GM19193 (cell line): ENCODE data around the gene CRYGN.

Experiments used
- POLR2A ChIP-seq: IDR thresholded peaks from 4 replicates; pipeline ENCODE4 v1.6.1; 2011; ENCODE audit not compliant: insufficient read depth, insufficient read length; ENCODE audit errors: extremely low read depth

CRYGN gene

DNA sequence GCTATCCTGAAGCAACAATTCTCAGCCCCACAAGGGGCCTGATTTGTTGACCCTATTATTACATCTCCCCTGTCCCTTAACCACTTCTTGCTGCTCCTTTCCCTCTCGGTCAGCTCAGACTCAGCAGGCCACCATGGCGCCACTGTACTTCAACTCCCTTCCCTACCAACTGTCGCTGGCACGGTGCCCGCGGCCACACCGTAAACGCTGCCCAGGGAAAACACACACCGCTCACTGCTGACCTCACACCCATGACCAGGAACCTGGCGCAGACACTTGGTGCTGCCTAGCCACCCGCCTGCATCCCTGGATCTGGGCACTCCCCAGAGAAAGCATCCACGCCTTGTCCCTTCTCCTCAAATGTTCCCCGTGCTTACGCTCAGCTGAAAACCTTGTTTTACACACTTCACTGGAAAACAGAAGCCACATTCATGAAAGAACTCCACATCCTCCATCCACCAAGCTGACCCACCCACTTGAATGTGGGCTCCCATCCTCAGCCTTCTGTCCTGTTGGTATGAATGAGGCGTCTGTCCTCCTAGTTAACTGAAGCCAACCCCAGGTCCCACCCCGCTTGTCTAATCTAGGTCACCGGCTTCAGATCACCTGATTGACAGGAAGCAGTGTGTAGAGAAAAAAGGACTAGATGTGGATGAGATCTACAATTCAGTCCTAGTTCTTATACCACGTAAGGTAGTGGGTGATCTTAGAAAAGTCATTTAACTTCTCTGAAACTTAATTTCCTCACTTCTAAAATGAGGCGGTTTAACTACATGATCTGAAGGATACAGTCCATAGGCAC is 28.5 kb upstream of the CRYGN start:
- TF ChIP-seq POLR2A: no peak

- no peak for TF ChIP-seq POLR2A
Observed at GRCh38 chr7:151465169-151465568, 25.2 kb upstream of the CRYGN start.

DNA sequence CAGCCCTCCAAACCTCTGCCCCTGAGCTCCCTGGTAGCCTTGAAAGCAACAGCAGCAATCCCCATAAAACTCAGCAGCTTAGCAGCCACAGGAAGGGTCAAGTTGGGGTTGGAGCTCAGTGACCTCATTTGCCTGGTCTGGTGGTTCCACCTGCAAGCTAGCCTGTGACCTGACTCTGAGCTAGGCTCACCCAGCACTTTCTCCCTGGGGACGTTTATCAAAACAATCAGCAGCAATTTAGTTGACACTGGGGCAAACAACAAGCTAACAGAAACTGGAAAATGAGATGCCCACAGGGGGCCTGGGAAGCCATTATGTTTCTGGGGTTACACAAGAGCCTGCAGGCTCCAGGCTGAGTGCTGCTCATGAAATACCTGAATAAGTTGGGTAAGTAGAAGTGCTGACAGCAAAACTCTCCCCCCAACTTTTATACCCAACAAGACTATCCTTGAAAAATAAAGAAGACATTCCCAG is 22.4 kb upstream of the CRYGN start:
- TF ChIP-seq POLR2A: no peak

GRCh38 chr7:151461942-151462230 is 21.9 kb upstream of the CRYGN start:
- no peak for TF ChIP-seq POLR2A

DNA sequence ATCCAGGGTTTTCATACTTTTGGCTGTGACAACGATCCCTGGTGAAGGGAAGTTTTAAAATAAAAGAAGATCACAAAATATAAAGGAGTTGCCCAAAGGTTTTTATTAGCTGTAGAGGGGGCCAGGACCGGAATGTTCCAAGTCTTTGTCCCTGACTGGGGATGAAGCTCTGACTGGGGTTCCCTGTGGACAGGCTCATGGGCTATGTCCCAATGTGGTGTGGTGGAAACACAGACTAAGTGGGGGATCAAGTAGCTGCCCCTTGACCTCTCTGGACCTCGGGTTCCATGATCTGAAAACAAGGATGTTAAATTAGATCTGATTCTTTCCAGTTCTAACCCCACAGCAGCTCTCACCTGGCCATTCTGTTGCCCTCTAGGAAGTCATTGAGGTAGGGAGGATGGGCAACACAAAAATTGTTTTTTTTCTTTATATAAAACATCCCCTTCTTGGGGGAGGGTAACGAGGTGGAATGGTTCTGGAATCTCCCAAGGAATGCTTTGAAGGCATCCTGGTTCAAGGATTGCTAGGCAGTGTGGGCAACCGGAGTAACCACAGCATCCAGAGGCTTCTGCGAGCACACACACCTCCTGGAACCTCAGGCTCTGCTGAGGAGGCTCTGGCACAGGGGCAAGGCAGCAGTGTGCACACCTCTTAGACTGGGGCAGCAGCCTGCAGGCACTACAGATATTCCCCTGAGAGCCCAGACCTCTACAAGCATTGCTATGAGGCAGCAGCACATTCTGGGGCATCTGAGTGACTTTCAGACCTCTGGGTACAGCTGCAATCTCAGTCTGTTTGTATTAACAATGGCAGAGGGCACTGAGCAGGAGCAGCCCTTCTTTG is 21.4 kb upstream of the CRYGN start:
- TF ChIP-seq POLR2A: no peak

- TF ChIP-seq POLR2A: no peak
Observed at GRCh38 chr7:151460474-151460855, 20.5 kb upstream of the CRYGN start.

- TF ChIP-seq POLR2A: no peak
Observed at GRCh38 chr7:151459726-151460473, 20.0 kb upstream of the CRYGN start.

DNA sequence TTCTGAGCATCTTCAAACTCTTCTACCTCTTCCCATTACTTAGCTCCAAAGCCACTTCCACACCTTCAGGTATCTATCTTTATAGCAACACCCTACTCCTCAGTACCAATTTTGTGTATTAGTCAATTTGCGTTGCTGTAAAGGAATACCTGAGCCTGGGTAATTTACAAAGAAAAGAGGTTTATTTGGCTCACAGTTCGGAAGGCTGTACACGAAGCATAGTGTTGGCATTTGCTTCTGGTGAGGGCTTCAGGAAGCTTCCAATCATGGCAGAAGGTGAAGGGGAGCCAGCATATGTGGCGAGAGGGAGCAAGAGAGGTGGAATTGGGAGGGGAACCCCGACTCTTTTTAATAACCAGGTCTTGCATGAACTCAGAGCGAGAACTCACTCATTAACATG is 17.6 kb upstream of the CRYGN start:
- TF ChIP-seq POLR2A: no peak

GRCh38 chr7:151456782-151457181 is 16.8 kb upstream of the CRYGN start:
- no peak for TF ChIP-seq POLR2A

- no peak for TF ChIP-seq POLR2A
Observed at GRCh38 chr7:151456276-151456675, 16.3 kb upstream of the CRYGN start.

- no peak for TF ChIP-seq POLR2A
Observed at GRCh38 chr7:151455690-151456089, 15.7 kb upstream of the CRYGN start.

DNA sequence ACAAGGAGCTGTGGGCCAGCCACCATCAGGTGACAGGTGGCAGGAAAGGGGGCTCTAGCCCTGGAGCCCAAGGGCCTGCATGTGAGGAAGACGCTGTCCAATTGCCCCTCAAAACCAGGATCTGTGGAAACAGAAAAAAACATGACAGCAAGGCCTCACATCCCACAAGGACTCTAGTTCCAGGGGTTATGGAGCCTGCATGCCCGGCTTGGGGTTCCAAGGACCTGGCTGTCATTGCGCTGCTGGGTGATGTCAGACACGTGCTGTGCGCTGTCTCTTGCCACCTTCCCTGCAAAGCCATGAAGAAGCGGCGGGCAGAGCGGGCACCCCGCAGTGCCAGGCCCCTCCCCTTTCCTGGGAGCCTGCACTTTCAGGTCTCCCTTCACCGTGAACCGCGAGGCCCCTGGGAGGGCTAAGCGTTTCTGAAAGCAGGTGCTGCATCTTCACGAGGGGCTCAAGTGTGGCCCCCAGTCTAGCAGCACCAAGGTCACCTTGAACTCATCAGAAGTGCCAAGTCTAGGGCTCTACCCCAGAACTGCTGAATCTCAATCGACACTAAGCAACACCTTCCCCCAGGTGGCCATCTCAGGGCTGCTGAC is 15.1 kb upstream of the CRYGN start:
- no peak for TF ChIP-seq POLR2A

- TF ChIP-seq POLR2A: no peak
Observed at GRCh38 chr7:151454305-151454704, 14.4 kb upstream of the CRYGN start.

DNA sequence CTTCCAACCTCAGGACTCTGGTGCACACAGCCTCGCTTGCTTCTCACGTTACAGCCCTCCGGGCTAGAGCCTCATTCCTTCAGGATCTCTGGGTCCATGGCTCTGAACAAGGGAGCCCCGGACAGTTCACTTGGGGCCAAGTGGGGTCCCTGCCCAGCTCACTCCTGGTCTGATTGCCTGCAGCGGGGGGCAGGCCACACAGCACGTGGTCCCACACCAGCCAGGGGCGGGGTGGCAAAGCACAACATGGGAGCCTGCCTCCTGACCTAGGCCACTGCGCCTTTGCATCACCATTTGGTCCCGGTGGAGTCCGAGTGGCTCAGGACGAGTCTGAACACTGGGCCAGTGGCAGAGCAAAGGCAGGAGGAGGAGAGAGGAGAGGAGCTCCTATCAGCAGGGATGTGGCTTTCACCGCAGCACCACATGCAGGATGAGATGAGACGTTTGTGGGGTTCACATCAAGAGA is 13.4 kb upstream of the CRYGN start:
- TF ChIP-seq POLR2A: no peak

- TF ChIP-seq POLR2A: no peak
Observed at GRCh38 chr7:151452680-151453325, 12.9 kb upstream of the CRYGN start.
